Naive thymus-derived CD4-positive, alpha-beta T cell (primary cell): ENCODE measurements around the gene ACSM3. TPM values are rescaled to one million over a fixed set of nuclear protein-coding genes. Genes with fewer than 3 reads are reported as not detected.
"Not testable (repeated sequence)": the region's sequence is repeated elsewhere in the genome, so short reads cannot be mapped to it uniquely, and the experiment has no call there.

Source experiments
- ATAC-seq: fragments of 150-1000 bp; cut with Tn5 transposase; 2 replicates; pipeline ENCODE4 v1.10.0; 2021; ENCODE audit warnings: mild to moderate bottlenecking, moderate library complexity
- CTCF ChIA-PET: fragments of 350-600 bp; sonication (Branson Sonifier 250); formaldehyde crosslinking; loops from one replicate; lab custom pipeline; 2021; ENCODE audit warnings: antibody characterized with exemption; lab: Charles Lee
- POLR2A ChIA-PET: fragments of 350-600 bp; sonication (Branson Sonifier 250); formaldehyde crosslinking; loops from one replicate; lab custom pipeline; 2021; ENCODE audit warnings: antibody characterized with exemption, inconsistent platforms; lab: Charles Lee
- DNase-seq, 9 donors: peaks; one replicate each; pipeline versions ENCODE4 v3.0.0 to v3.0.0-alpha.2; 2020 to 2022; ENCODE audit warnings: mixed read lengths in 1 of 9
- H3K27ac ChIP-seq: one replicate; pipeline ENCODE4 v1.7.0; 2013; ENCODE audit warnings: mild to moderate bottlenecking, low read depth, low read length, moderate library complexity
- H3K27me3 ChIP-seq, 2 donors: one replicate each; pipeline ENCODE4 v1.7.0; 2013; ENCODE audit warnings: low read length in 2 of 2, mild to moderate bottlenecking in 2 of 2, moderate library complexity in 2 of 2; ENCODE audit not compliant: control insufficient read depth in 2 of 2, insufficient read depth in 2 of 2
- H3K36me3 ChIP-seq, 3 experiments: 1 replicate in 2 of 3; 2 replicates in 1 of 3; pipeline ENCODE4 v1.7.0; 2013; ENCODE audit warnings: low read length in 3 of 3, mild to moderate bottlenecking in 3 of 3, moderate library complexity in 1 of 3; ENCODE audit not compliant: insufficient read depth in 3 of 3, control insufficient read depth in 2 of 3
- H3K4me1 ChIP-seq, 2 donors: one replicate each; pipeline ENCODE4 v1.7.0; 2013; ENCODE audit warnings: low read length in 2 of 2, mild to moderate bottlenecking in 2 of 2, moderate library complexity in 1 of 2; ENCODE audit not compliant: control insufficient read depth in 2 of 2, insufficient read depth in 2 of 2
- H3K4me3 ChIP-seq: 2 replicates; pipeline ENCODE4 v1.7.0; 2013; ENCODE audit warnings: mild to moderate bottlenecking, low read length
- H3K9me3 ChIP-seq, 3 experiments: 1 replicate in 2 of 3; 2 replicates in 1 of 3; pipeline ENCODE4 v1.7.0; 2013; ENCODE audit warnings: low read length in 3 of 3; ENCODE audit not compliant: control insufficient read depth in 2 of 3
- H3K27ac Mint-ChIP-seq, 9 donors: one replicate each; pipeline ENCODE4 v1.8.0; 2020 to 2022; ENCODE audit warnings: mixed read lengths in 9 of 9, mild to moderate bottlenecking in 8 of 9, moderate library complexity in 5 of 9, inconsistent platforms in 2 of 9
- H3K27me3 Mint-ChIP-seq, 5 donors: one replicate each; pipeline ENCODE4 v1.8.0; 2021 to 2022; ENCODE audit warnings: mixed read lengths in 5 of 5, mild to moderate bottlenecking in 1 of 5
- H3K36me3 Mint-ChIP-seq, 5 donors: one replicate each; pipeline ENCODE4 v1.8.0; 2020 to 2022; ENCODE audit warnings: mixed read lengths in 5 of 5, mild to moderate bottlenecking in 3 of 5, inconsistent platforms in 1 of 5
- H3K4me1 Mint-ChIP-seq, 7 donors: one replicate each; pipeline ENCODE4 v1.8.0; 2020 to 2022; ENCODE audit warnings: mixed read lengths in 7 of 7, mild to moderate bottlenecking in 3 of 7, inconsistent platforms in 1 of 7
- H3K4me3 Mint-ChIP-seq, 10 donors: one replicate each; pipeline ENCODE4 v1.8.0; 2020 to 2022; ENCODE audit warnings: mild to moderate bottlenecking in 10 of 10, mixed read lengths in 10 of 10, moderate library complexity in 6 of 10, inconsistent platforms in 2 of 10
- H3K9me3 Mint-ChIP-seq, 11 donors: one replicate each; pipeline ENCODE4 v1.8.0; 2020 to 2022; ENCODE audit warnings: mixed read lengths in 11 of 11, mild to moderate bottlenecking in 4 of 11, inconsistent platforms in 1 of 11, moderate library complexity in 1 of 11
- intact Hi-C, 2 donors: fragments of 100-400 bp; cut with micrococcal nuclease; formaldehyde crosslinking; loops; one replicate each; pipeline ENCODE4 v1.15.1; 2023
- polyA plus RNA-seq, 2 donors: library from polyadenylated mRNA; unstranded; fragments of 300-500 nt; fragmentation: Illumina TruSeq; gene quantifications; one replicate each; pipeline ENCODE4 v1.2.3, GENCODE V29; 2021
- total RNA-seq, 6 experiments: library from RNA in 5 of 6; stranded (reverse) in 5 of 6; gene quantifications; 1 replicate in 5 of 6; 2 replicates in 1 of 6; pipeline ENCODE4 v1.2.3 and lab custom pipeline; 2021 to 2026

The ACSM3 gene
- total and polyA plus RNA-seq, 7 experiments from 2014 or later: 3.0 to 10.9 (median 8.2) TPM

DNA sequence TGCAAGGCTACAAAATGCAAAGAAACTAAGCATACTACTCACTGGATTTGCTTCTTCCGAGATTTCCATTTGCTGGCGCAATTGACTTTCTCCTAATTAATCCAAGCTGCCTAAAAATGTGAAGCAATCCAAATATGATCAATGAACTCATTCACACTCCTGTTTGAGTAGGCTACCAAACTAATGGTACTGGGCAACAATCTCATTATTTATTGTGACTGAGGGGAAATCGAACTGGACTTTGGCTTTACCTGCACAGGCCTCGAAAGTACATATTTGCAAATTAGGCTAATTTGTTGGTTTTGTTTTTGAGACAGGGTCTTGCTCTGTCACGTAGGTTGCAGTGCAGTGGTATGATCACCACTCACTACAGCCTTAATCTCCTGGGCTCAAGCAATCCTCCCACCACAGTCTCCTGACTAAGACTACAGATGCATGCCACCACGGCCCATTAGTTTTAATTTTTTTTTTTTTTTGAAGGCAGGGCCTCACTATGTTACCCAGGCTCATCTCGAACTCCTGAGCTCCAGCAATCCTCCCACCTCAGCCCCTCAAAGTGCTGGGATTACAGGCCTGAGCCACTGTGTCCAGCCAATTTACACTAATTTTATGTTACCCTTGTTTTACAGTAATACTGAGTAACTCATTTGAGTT is 39.9 kb downstream of the ACSM3 start:
- POLR2A ChIA-PET: interaction anchor here (0.8 kb wide), 1 partner anchor 95 kb away, joined by 3 read pairs; no protein-coding TSS in a partner anchor
- ATAC-seq: no peak
- CTCF ChIA-PET: no interaction called here
- no peak overlapping the region for H3K4me3 Mint-ChIP-seq
- H3K27me3 ChIP-seq: no peaks in the 10 kb centered on the region
- peaks cover 0 to 3% (median 0%) of the 10 kb centered on the region in 5 donors for H3K36me3 Mint-ChIP-seq
- intact Hi-C loops: no loop called here
- H3K27me3 Mint-ChIP-seq: no peaks in the 10 kb centered on the region
- H3K9me3 ChIP-seq: no peaks in the 10 kb centered on the region
- H3K9me3 Mint-ChIP-seq: no peaks in the 10 kb centered on the region
- H3K27ac ChIP-seq: no peak overlapping the region
- H3K4me1 ChIP-seq: peaks cover 9 to 11% of the 10 kb centered on the region in 2 donors
- H3K36me3 ChIP-seq: no peaks in the 10 kb centered on the region
- no peak overlapping the region for H3K4me3 ChIP-seq
- H3K4me1 Mint-ChIP-seq: peaks cover 10 to 39% (median 32%) of the 10 kb centered on the region in 7 donors
- H3K27ac Mint-ChIP-seq: peak overlapping the region in 7 of 9 donors; percentile 18 to 76 (median 32)
- no peak for DNase-seq

DNA sequence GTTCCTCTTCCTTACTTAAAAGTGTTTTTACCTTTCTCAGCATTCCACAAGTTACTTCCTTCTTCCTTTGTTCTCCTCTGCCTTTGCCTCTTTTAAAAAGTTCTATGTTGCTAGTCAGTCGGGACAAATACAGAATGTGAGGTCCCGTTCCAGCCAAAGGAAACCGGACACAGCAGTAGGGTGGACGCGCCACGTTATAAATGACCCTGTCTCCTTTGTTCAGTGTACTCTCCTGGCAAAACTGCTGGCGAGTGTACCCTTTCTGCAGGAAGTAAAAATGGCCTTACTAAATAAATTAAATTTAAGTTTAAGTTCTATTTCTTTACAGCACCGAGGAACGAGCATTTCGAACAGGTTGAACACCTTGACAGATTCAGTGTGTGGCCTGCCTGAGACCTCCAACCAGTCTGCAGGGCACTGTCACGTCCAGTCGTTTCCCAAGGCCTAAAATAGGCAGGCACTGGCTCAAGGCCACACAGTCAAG is 41.9 kb downstream of the ACSM3 start:
- peak overlapping the region; percentile 93 to 100 (median 96) for H3K4me3 Mint-ChIP-seq
- Histone ChIP-seq H3K4me3 (peak overlapping the region; percentile 91), H3K27ac (peak overlapping the region; percentile 73)
- H3K36me3 ChIP-seq, H3K9me3 ChIP-seq, ATAC-seq, H3K9me3 Mint-ChIP-seq, H3K4me1 ChIP-seq, H3K27me3 Mint-ChIP-seq, POLR2A ChIA-PET, H3K27me3 ChIP-seq, DNase-seq, H3K36me3 Mint-ChIP-seq: not testable (repeated sequence)
- peaks cover 7 to 31% (median 22%) of the 10 kb centered on the region in 7 donors for H3K4me1 Mint-ChIP-seq
- intact Hi-C loops: loop anchor here (1.0 to 5.0 kb wide), 11 partner anchors 7 to 139 kb away; partner anchors contain the start of genes DCUN1D3 (in 2 of the 2), LYRM1 (in 2 of the 2), THUMPD1 (in 2 of the 2) and ACSM3 (in 1 of the 2)
- H3K27ac Mint-ChIP-seq: peak overlapping the region; percentile 37 to 99 (median 91)
- CTCF ChIA-PET: interaction anchor here (0.7 to 0.8 kb wide), 2 partner anchors 41 to 354 kb away, joined by 3 to 5 read pairs; no protein-coding TSS in a partner anchor

DNA sequence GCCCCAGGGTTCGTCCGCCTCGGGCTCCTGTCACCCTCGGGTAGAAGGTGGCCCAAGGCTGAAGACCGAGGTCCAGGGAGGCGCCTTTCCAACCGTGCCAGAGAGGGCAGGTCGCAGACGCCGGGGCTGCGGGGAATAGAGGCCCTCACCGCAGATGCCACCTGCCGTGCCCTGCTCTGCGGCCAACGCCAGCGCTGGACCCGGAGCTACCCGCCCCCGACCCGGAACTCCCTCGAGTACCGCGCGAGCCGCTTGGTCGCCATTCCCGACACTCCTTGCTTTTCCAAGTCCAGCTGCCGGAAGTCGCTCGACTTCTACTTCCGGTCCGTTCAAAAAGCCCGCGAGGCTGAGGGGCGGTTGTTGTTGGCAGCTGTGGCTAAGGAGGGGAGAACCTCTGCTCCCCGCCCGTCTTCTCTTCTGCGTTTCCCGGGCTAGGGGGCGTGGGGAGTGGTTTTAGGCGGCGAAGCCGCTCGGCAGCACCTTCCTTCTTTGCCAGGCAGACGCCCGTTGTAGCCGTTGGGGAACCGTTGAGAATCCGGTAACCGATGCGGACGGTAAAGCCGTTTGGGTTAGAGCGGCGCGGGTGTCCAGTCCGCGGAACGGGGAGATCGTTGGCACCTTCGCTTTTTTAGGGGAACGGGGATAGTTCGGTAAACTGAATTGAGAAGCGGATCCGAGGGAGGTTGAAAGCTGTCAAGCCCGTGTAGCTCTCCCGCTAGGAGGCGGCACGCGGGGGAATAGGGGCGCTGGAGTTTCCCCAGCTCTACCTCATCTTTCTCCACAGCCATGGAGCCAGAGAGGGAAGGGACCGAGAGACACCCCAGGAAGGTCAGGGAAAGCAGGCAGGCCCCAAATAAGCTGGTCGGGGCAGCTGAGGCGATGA is 42.6 kb downstream of the ACSM3 start, which contains the start of the genes ERI2 and REXO5:
Gene ERI2, minus strand, starts transcription at position 305 of the 883 bp plus-strand sequence. Its CDS starts 42 bp downstream, at position 263.
Gene REXO5, plus strand, starts transcription at position 360 of the 883 bp plus-strand sequence. Its CDS starts 427 bp downstream, at position 787.
- ChIA-PET POLR2A (interaction anchor here (0.7 to 0.9 kb wide), 4 partner anchors 8 to 353 kb away, joined by 3 read pairs; no protein-coding TSS in a partner anchor), CTCF (interaction anchor here (0.8 to 1.2 kb wide), 4 partner anchors 38 to 114 kb away, joined by 3 to 5 read pairs (median 3); no protein-coding TSS in a partner anchor)
- Histone ChIP-seq H3K27ac (peak within 1 kb of the TSS; percentile 73), H3K36me3 (no peaks in the 10 kb centered on the region), H3K4me1 (peaks cover 8 to 10% of the 10 kb centered on the region in 2 donors), H3K27me3 (no peaks in the 10 kb centered on the region), H3K9me3 (no peaks in the 10 kb centered on the region), H3K4me3 (peak within 1 kb of the TSS; percentile 91)
- Mint-ChIP-seq H3K9me3 (no peaks in the 10 kb centered on the region), H3K4me3 (peak within 1 kb of the TSS; percentile 93 to 100 (median 96)), H3K4me1 (peaks cover 7 to 36% (median 22%) of the 10 kb centered on the region in 7 donors), H3K27me3 (no peaks in the 10 kb centered on the region), H3K27ac (peak within 1 kb of the TSS; percentile 60 to 99 (median 93)), H3K36me3 (peaks cover 0 to 8% (median 0%) of the 10 kb centered on the region in 5 donors)
- ATAC-seq (peak; percentile 92), DNase-seq (peak; percentile 47 to 77 (median 65))
- intact Hi-C loops: loop anchor here (1.0 to 5.0 kb wide), 11 partner anchors 8 to 138 kb away; partner anchors contain the start of genes DCUN1D3 (in 2 of the 2), LYRM1 (in 2 of the 2), THUMPD1 (in 2 of the 2) and ACSM3 (in 1 of the 2)

DNA sequence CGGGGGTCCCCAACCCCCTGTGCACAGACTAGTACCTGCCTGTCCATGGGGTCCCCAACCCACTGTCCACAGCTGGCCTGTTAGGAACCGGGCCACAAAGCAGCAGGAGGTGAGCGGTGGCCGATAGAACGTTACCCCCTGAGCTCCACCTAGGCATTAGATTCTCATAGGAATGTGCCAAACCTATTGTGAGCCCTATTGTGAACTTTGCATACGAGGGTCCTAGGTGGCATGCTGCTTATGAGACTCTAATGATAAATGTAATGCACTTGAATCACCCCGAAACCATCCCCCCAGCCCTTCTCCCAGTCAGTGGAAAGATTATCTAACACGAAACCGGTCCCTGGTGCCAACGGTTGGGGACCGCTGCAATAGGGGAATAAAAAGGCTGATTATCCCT is 44.0 kb downstream of the ACSM3 start:
- CTCF ChIA-PET: no interaction called here

DNA sequence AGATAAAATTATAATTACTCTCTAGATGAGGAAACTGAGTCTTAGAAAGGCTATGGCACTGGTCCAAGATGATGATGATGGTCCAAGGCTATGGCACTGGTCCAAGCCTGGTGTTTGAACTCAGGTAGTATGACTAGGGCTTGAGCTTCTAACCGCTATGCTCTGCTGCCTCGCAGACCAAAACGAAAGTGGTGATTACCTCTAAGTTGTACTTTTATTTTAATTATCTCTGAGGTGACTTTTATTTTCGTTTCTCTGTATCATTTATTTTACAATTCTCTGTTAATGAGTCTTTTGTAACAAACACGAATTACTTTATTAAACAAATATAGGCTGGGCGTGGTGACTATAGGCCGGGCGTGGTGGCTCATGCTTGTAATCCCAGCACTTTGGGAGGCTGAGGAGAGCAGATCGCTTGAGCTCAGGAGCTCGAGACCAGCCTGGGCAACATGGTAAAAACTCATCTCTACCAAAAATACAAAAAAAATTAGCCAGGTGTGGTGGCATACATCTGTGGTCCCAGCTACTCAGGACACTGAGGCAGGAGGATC is 48.1 kb downstream of the ACSM3 start:
- intact Hi-C loops: no loop called here
- Mint-ChIP-seq H3K27ac (no peak overlapping the region), H3K9me3 (no peaks in the 10 kb centered on the region), H3K27me3 (no peaks in the 10 kb centered on the region), H3K4me3 (no peak overlapping the region), H3K36me3 (peaks cover 0 to 11% (median 0%) of the 10 kb centered on the region in 5 donors), H3K4me1 (peaks cover 1 to 28% (median 11%) of the 10 kb centered on the region in 7 donors)
- ATAC-seq: no peak
- Histone ChIP-seq H3K4me3 (no peak overlapping the region), H3K27me3 (no peaks in the 10 kb centered on the region), H3K9me3 (no peaks in the 10 kb centered on the region), H3K36me3 (no peaks in the 10 kb centered on the region), H3K4me1 (peaks cover 7 to 8% of the 10 kb centered on the region in 2 donors), H3K27ac (no peak overlapping the region)
- DNase-seq: no peak
- ChIA-PET CTCF (no interaction called here), POLR2A (no interaction called here)

More for the DNA sequence above, 44.0 kb downstream of the ACSM3 start:
- Mint-ChIP-seq H3K4me1 (peaks cover 7 to 36% (median 22%) of the 10 kb centered on the region in 7 donors), H3K36me3 (peaks cover 0 to 10% (median 0%) of the 10 kb centered on the region in 5 donors), H3K4me3 (peak overlapping the region; percentile 73 to 100 (median 96)), H3K9me3 (no peaks in the 10 kb centered on the region), H3K27ac (peak overlapping the region in 6 of 9 donors; percentile 41 to 97 (median 72)), H3K27me3 (no peaks in the 10 kb centered on the region)
- Histone ChIP-seq H3K9me3 (no peaks in the 10 kb centered on the region), H3K4me1 (peaks cover 8 to 10% of the 10 kb centered on the region in 2 donors), H3K27ac (no peak overlapping the region), H3K4me3 (no peak overlapping the region), H3K27me3 (no peaks in the 10 kb centered on the region), H3K36me3 (no peaks in the 10 kb centered on the region)
- ATAC-seq (no peak), DNase-seq (no peak)
- POLR2A ChIA-PET: no interaction called here
- intact Hi-C loops: loop anchor here (2.0 to 5.0 kb wide), 6 partner anchors 37 to 137 kb away; partner anchors contain the start of genes ACSM3 (in 1 of the 2), DCUN1D3 (in 1 of the 2), LYRM1 (in 1 of the 2) and THUMPD1 (in 1 of the 2)
